ENCODE data around the gene RPS25.
A peak's percentile ranks its signal among the peaks of the same experiment; 100 is the strongest.
"Not testable (repeated sequence)": the region's sequence is repeated elsewhere in the genome, so short reads cannot be mapped to it uniquely, and the experiment has no call there.

The RPS25 gene

GRCh38 chr11:119018074-119018938, at the start of gene RPS25, which contains the start of gene TRAPPC4:
TSS of gene RPS25 (minus strand) at chr11:119018343. CDS start at chr11:119018284, 59 bp downstream.
TSS of gene TRAPPC4 (plus strand) at chr11:119018766. CDS start at chr11:119018796, 30 bp downstream.
- peak; percentile 96 for DNase-seq

DNA sequence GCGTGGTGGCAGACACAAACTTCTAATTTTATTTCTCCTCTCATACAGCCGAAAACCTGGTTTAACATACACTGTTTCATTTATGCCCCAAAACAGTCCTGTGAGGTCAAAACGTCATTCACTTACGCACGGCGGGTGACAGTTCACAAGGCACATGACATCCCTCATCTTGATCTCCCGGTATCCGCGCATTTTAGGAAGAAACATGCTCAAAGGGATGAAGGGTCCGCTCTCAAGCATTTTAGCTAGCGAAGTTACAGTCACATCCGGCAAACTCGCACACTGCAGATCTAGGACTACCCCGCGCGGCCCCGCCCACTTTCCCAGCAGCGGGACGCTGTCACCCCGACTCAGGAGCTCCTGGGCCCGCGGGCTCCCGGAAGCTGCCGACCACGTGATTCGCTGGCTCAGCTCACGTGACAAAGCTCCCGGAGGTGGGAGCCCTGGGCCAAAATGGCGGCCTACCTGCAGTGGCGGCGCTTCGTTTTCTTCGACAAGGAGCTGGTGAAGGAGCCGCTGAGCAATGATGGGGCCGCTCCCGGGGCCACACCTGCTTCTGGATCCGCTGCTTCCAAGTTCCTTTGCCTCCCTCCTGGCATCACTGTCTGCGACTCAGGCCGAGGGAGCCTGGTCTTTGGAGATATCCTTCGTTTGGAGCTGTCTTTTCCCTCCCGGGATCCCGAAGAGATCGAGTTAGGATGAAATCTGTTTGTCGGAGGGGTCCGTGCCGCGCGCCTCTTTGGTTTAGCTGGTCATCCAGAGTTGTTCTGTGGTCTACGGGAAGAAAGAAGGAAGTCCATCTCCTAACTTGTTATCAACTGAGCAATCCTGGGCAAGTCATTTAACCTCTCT, 49.5 kb upstream of the RPS25 start, which contains the start of gene VPS11:
VPS11 (plus strand) TSS at position 448 of the 852 bp plus-strand sequence; CDS start at position 454, 6 bp downstream.
- peak; percentile 97 for DNase-seq

DNA sequence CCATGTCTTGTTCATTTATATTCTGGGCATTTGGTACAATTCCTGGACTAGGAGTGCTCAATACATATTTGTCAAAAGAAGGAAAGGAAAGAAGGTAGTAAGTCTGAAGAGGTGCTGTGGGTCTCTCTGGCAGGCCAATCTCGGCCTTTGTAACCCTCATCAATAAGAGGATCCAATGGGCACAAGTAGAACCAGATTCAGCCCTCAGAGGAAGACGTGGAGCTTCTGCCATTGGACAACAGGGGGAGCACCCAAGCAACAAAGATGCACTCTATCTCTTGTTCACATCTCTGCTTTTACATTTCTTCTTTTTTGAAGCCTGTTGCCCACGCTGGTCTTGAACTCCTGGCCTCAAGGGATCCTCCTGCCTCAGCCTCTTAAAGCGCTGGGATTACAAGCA, 47.2 kb upstream of the RPS25 start:
- DNase-seq, result peak; percentile 60 to 68

GRCh38 chr11:119062779-119063178, 44.6 kb upstream of the RPS25 start:
- no peak for DNase-seq

DNA sequence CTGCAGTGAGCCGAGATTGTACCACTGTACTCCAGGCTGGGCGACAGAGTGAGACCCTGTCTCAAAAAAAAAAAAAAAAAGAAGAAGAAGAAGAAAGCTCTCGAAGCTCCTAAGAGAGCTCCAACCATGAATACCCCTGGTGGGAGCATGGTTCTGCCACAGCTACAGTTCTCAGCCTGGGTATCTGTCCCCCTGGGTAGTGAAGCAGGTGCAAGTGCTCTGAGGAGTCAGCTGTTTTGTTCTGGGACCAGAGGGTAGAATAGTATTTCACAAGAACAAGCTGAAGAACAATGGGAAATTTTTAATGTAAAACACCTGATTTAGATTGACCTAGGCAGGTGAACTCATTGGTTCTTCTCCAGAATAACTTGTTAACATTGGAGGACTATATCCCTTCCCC, 43.1 kb upstream of the RPS25 start:
- no peak for DNase-seq

- not testable (repeated sequence) for DNase-seq
Observed at GRCh38 chr11:119059128-119059527, 41.0 kb upstream of the RPS25 start.

GRCh38 chr11:119057000-119057769, 39.0 kb upstream of the RPS25 start, which contains the start of gene HYOU1:
TSS of gene HYOU1 (minus strand) at chr11:119057205. CDS start at chr11:119056160, 1,045 bp downstream.
- DNase-seq, result peak; percentile 97 to 98

DNA sequence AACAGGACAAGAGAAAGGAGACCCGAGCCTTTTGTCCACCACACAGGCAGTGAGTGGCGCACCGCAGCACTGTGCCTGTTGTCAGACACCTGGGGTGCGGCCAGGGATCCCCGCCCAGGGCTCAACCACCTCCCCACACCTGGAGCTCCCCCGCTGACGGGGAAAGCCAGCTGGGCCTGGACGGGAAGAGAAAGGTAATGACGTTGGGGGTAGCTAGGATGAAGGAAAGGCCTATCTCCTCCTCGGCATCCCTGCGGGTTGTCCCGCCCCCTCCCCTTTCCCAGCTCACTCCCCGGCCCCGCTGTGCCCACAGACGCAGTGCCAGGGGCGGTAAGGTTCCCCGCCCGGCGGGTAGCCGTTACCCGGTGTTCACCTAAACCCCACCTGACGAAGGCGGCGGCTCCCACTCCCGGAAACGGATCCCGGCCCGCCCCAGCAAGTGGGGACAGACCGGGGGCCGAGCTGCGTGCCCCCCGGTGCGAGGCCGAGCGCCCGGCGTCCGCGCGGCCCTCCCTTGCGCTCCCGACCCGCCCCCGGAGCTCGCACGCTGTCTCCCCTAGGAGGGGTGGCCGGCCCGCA, 38.4 kb upstream of the RPS25 start:
- peak; percentile 58 to 66 for DNase-seq

DNA sequence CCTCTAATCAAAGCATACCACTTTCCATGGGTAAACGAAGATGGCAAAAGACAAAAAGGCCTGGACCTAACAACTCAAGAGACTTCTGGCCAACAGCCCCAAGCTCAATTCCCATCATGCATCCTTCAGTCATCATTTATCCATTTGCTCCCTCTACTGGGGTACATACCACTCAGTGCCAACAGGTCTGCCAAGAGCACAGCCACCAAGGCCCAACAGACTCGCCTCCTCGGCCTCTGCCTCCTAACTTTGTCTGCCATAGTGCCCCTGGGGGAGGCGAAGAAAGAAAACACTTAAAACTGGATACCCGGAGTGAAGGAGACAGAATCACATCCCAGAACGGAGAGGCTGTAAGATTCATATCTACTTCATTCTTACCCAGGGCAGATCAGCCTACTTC, 37.8 kb upstream of the RPS25 start:
- DNase-seq, result peak in 1 of 2 donors; percentile 19

- DNase-seq, result no peak
Observed at GRCh38 chr11:119054418-119054817, 36.3 kb upstream of the RPS25 start.

GRCh38 chr11:119052163-119052814, 34.1 kb upstream of the RPS25 start:
- DNase-seq, result no peak

DNA sequence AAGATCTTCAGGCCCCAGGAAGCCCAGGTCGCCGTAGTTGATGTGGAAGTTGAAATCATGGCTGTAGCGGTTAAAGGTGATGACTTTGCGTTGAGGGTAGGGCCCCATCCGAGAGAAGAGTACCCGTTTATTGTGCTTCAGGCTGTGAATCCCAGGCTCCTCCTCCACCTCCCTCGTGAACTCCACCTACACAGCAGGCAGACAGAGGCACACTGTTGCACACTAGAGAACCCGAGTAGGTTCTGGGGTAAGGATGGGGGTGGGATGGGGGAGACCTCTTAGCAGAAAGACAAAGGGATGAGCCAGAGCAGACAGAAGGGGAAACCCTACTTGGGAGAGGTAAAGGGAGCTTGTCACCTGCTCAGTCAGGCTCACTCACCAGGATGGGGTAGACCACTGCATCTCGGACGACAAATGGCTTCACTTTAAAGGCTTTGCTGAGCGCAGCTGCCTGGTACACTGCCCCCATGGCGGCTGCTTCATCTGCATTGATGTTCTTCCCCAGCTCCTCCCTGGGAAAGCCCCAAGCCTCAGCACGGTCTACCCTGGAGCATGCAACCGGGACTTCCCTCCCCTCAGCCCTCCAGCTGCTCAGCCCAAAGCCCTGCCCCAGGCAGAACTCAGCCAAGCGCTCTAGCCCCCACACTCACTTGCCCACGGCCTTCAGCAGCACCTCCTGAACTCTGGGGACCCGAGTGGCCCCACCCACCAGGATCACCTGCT, 33.5 kb upstream of the RPS25 start:
- DNase-seq, result peak; percentile 20 to 33

DNA sequence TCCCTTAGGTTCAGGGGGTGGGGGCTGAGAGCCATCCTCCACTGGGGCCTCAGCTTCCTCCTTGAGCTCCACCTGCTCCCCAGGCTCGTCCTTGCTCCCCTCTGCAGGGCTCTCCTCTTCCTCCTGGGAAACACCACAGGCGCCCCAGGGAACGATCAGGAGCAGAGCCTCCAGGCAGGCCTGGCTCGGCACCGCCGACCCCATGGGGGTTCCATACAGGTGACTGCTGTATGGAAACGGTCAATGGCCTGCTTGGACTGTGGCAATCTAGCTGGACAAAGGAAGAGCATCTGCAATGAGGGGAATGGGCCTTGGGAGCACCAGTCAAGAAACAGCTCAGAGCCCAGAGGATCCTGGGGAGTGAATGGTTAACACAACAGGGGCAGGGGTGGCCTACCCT, 30.9 kb upstream of the RPS25 start:
- DNase-seq, result no peak

DNA sequence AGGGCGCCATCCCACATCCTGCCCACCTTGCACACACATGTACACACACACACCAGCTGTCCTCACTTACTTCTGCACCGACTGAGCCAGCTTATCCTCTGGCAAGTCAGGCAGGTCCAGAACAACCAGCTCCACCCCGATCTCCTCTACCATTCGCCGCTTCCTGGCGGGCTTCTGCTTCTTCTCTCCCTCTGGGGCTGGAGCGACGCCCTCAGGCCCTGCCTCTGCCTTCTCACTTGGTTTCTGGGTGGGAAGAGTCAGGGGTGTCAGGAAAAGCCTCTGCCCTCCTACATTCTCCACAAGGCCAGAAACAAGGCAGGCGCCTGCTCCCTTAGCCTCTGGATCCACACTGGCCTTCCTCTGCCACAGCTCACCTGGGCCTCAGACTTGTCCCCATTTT, 30.5 kb upstream of the RPS25 start:
- DNase-seq, result no peak

DNA sequence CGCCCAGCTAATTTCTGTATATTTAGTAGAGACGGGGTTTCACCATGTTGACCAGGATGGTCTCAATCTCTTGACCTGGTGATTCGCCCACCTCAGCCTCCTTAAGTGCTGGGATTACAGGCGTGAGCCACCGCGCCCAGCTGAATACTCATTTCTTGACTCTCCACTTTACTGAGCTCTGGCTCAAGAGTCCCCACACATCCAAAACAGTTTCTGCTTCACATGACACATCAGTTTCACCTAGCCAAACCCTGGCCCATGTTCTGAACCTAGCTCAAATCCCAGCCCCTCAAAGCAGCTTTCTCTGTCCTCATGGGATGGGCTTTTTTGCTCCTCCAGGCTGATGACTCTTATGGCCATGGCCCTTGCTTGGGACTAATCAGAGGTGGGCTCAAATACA, 29.1 kb upstream of the RPS25 start:
- DNase-seq, result no peak

GRCh38 chr11:119046489-119046888, 28.3 kb upstream of the RPS25 start:
- DNase-seq, result no peak

- no peak for DNase-seq
Observed at GRCh38 chr11:119044708-119045107, 26.6 kb upstream of the RPS25 start.

DNA sequence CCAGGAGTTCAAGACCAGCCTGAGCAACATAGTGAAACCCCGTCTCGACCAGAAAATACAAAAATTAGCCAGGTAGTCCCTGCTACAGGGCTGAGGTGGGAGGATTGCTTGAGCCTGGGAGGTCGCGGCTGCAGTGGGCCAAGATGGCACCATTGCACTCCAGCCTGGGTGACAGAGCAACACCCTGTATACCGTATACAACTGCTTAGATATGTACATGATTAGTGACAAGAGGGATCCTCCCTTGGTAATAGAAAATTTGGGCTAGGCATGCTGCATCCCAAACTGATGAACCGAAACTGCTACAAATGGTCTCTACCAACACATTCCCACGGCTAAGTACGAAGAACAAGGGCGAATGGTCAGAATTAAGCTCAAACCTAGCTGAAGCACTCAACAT, 24.8 kb upstream of the RPS25 start:
- DNase-seq, result no peak

DNA sequence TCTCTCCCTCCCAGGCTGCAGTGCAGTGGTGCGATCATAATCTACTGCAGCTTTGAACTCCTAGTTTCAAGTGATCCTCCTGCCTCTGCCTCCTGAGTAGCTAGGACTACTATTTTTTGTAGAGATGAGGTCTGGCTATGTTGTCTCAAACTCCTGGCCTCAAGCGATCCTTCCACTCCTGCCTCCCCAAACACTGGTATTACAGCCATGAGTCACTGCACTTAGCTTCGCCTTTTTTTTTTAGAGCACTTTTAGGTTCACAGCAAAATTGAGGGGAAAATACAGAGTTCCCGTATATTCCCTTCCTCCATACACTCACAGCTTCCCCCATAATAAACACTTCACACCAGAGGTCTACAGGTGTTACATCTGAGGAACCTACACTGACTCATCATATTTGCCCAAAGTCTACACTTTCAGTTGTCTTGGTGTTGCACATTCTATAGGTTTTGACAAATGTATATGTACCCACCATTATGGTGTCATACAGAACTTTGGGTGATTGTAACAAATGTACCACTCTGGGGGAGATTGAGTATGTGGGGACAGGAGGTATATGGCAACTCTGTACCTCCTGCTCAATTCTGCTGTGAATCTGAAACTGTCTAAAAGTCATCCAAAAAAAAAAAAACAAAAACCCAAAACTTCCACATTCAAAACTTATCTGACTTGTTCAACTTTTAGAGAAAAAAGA, 23.8 kb upstream of the RPS25 start:
- no peak for DNase-seq

DNA sequence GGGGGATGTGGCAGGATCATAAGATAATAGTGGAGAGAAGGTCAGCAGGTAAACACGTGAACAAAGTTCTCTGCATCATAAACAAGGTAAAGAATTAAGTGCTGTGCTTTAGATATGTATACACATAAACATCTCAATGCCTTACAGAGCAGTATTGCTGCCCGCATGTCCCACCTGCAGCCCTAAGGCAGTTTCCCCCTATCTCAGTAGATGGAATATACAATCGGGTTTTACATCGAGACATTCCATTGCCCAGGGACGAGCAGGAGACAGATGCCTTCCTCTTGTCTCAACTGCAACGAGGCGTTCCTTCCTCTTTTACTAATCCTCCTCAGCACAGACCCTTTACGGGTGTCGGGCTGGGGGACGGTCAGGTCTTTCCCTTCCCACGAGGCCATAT, 21.3 kb upstream of the RPS25 start:
- not testable (repeated sequence) for DNase-seq
